Right atrium auricular region (tissue), 2 donors: ENCODE measurements around the gene ADIPOQ. TPM values are rescaled to one million over a fixed set of nuclear protein-coding genes. Genes with fewer than 3 reads are reported as not detected.

Source experiments
- DNase-seq: peaks from one replicate; pipeline ENCODE4 v3.0.0-alpha.2; 2019; ENCODE audit warnings: low spot score
- H3K27ac ChIP-seq, 2 donors: fragments of 200-600 bp; sonication (generic); 1 replicate in 1 of 2; 2 replicates in 1 of 2; pipeline ENCODE4 v1.5.1; 2016 to 2019
- H3K27me3 ChIP-seq, 2 donors: fragments of 200-600 bp; sonication (generic); one replicate each; pipeline versions ENCODE4 v1.5.1 to v1.6.0; 2017 to 2019
- H3K36me3 ChIP-seq: fragments of 200-600 bp; sonication (generic); one replicate; pipeline ENCODE4 v1.5.1; 2016
- H3K4me1 ChIP-seq, 2 donors: fragments of 200-600 bp; sonication (generic); one replicate each; pipeline versions ENCODE4 v1.5.1 to v1.6.0; 2017 to 2019
- H3K4me3 ChIP-seq, 2 donors: fragments of 200-600 bp; sonication (generic); 1 replicate in 1 of 2; 2 replicates in 1 of 2; pipeline ENCODE4 v1.5.1; 2017 to 2019; ENCODE audit warnings: mild to moderate bottlenecking in 1 of 2, moderate library complexity in 1 of 2
- H3K9me3 ChIP-seq, 2 donors: fragments of 200-600 bp; sonication (generic); one replicate each; pipeline ENCODE4 v1.5.1; 2019
- total RNA-seq, 2 donors: library from RNA; depleted of rRNA; stranded (reverse); fragments of >200 nt; gene quantifications; one replicate each; pipeline ENCODE4 v1.1.0, GENCODE V29; 2016
- TF ChIP-seq, protein P1 (sequence below), 2 donors: fragments of 200-600 bp; sonication (generic); IDR thresholded peaks; one replicate each; pipeline ENCODE4 v1.5.1; 2019; ENCODE audit warnings: antibody characterized with exemption in 2 of 2

The ADIPOQ gene
- total RNA-seq, 2 donors from 2014 or later = 2.4 to 19.1 TPM

DNA sequence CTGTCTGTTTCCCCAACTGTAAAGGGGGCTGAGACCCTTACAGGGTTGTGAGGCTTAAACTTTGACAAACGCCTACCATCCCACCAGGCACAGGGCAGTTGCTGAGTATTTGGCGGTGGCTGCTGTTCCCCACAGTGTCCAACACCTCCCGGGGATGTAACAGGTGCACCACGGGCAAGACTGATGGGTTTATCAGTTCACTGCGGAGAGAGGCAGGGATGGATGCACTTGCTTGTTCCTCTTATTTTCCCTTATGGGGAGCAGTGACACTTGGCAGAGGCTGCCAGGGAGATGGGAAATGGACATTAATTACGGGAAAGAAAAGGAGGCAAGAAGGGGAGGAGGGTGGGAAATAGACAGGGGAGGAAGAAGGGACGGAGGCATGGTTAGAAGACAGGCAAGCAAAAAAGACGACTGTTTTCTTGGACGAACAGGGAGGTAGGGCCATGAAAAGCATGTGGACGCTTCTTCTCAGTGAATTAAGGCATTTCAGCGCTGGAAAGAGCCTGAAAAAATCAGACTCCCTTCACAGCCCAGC is 16.6 kb upstream of the ADIPOQ start:
- H3K4me1 ChIP-seq = peaks cover 0 to 25% of the 10 kb centered on the region in 2 donors
- no peaks in the 10 kb centered on the region for H3K36me3 ChIP-seq
- H3K27me3 ChIP-seq = peaks cover 6 to 12% of the 10 kb centered on the region in 2 donors
- no peaks in the 10 kb centered on the region for H3K9me3 ChIP-seq
- DNase-seq = no peak
- TF ChIP-seq, protein P1, sequence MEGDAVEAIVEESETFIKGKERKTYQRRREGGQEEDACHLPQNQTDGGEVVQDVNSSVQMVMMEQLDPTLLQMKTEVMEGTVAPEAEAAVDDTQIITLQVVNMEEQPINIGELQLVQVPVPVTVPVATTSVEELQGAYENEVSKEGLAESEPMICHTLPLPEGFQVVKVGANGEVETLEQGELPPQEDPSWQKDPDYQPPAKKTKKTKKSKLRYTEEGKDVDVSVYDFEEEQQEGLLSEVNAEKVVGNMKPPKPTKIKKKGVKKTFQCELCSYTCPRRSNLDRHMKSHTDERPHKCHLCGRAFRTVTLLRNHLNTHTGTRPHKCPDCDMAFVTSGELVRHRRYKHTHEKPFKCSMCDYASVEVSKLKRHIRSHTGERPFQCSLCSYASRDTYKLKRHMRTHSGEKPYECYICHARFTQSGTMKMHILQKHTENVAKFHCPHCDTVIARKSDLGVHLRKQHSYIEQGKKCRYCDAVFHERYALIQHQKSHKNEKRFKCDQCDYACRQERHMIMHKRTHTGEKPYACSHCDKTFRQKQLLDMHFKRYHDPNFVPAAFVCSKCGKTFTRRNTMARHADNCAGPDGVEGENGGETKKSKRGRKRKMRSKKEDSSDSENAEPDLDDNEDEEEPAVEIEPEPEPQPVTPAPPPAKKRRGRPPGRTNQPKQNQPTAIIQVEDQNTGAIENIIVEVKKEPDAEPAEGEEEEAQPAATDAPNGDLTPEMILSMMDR (IDR thresholded peaks at IDR 0.05) = no peak
- no peak overlapping the region for H3K27ac ChIP-seq
- no peak overlapping the region for H3K4me3 ChIP-seq

DNA sequence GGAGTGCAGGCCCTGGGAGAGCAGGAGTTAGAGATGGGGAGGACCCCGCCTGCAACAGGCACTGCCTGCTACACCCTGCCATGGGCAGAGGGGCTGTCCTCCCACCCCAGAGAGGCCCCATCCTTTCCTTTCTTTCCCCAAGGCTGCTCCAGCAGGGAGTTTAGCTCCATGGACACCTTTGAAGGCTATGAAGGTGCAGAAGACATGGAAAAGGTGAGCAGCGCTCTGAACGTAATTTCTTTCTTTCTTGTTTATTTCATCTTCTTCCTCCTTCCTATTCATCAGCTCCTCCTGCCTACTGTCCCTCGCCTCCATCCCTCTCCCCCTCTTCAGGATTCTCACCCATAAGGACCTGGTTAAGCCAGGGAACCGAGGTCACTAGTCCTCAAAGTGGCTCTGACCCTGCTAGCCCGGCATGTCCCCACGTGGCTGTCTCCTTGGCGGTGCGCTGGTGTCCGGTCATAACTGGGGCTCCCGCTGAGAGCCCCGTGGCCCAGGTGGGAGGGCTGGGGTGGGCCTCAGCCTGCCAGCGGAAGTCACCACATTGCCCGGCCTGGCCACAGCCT is 16.0 kb upstream of the ADIPOQ start:
- no peak for DNase-seq
- H3K36me3 ChIP-seq = no peaks in the 10 kb centered on the region
- peaks cover 6 to 12% of the 10 kb centered on the region in 2 donors for H3K27me3 ChIP-seq
- no peaks in the 10 kb centered on the region for H3K9me3 ChIP-seq
- H3K4me3 ChIP-seq = peak overlapping the region; percentile 53 to 73
- no peak overlapping the region for H3K27ac ChIP-seq
- TF ChIP-seq, protein P1 (IDR thresholded peaks at IDR 0.05) = no peak
- peaks cover 0 to 25% of the 10 kb centered on the region in 2 donors for H3K4me1 ChIP-seq

DNA sequence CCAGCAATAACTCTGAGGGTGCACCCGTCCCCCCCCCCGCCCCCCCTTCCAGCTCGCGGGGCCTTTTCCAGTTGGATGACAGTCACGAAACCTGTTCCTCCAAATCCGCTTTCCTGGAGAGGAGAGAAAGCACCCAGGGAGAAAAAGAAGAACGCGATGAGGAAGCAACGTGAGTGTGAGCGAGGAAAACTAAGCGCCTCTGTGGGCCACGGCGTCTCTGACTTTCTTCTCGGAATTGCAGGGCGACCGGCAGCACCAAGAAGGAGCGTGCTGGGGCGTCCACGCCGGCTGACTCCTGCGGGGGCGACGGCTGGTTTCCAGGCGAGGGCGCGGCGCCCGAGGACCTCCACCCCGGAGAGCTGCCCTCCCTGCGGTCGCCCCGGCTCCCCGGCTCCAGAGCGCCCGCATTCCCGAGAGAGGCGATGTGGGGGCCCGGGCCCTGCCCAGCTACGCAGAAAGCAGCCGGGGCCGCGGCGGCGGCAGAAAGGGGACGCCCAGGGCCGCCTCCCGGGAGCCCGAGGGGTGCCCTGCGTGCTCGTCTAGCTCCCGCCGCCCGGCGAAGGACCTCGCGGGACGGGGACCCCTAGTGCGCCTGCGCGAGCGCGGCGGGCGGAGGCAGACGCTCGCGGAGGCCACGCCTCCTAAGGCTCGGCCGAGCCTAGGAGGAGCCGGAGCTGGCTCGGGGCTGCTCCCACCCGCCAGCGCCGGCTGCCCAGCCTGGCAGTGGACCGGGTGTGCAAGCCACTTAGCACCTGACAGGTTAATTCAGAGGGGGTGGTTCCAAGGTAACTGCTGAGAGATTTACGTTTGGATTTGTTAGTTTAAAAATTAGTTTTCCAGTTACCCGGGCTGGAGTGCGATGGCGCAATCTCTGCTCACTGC is 15.3 kb upstream of the ADIPOQ start:
- H3K4me1 ChIP-seq = peaks cover 0 to 25% of the 10 kb centered on the region in 2 donors
- peaks cover 6 to 12% of the 10 kb centered on the region in 2 donors for H3K27me3 ChIP-seq
- TF ChIP-seq, protein P1 (IDR thresholded peaks at IDR 0.05) = no peak
- no peaks in the 10 kb centered on the region for H3K9me3 ChIP-seq
- H3K27ac ChIP-seq = peak overlapping the region; percentile 62 to 71
- no peak for DNase-seq
- peak overlapping the region; percentile 53 to 73 for H3K4me3 ChIP-seq
- no peaks in the 10 kb centered on the region for H3K36me3 ChIP-seq

DNA sequence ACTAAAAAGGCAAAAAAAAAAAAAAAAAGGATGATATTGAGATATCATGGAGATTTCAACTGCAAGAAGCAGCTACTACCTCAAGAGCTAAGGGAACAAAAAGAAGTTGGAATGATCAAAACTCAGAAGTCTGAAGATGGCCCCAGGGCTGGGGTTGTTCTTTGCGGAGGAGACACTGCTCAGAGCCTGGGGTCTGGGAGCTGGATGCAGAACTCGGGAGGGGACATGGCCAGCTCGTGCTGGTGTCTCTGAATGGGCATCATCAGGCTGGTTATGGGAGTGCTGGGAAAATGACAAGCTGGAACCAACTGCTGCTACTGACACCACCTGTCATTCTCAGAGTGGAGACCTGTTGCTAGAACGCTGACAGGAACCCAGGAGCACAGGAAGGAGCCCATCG is 14.2 kb upstream of the ADIPOQ start:
- Histone ChIP-seq H3K4me1 (peaks cover 0 to 25% of the 10 kb centered on the region in 2 donors), H3K27ac (no peak overlapping the region), H3K4me3 (no peak overlapping the region), H3K9me3 (no peaks in the 10 kb centered on the region), H3K36me3 (no peaks in the 10 kb centered on the region), H3K27me3 (peaks cover 6 to 12% of the 10 kb centered on the region in 2 donors)
- TF ChIP-seq, protein P1 (IDR thresholded peaks at IDR 0.05) = no peak
- no peak for DNase-seq

DNA sequence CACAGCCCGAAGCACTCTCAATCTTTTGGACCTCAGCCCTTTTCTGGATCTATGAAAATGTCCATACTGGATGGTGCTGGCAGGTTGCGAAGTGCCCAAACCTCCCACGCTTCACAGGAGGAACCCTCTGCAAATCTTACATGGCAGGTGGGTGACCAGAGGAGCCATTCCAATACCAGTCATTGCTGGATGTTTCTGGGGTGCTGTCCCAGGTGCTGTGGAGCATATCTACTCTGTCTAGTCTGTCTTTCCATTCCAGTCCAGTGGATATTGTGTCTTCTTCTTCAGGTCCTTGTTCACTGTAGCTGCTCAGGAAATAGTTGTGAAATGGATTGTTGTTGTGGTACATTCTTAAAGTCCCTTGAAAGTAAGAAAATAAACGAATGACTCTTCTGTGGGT is 10.7 kb upstream of the ADIPOQ start:
- TF ChIP-seq, protein P1 (IDR thresholded peaks at IDR 0.05) = no peak
- Histone ChIP-seq H3K4me1 (peaks cover 0 to 7% of the 10 kb centered on the region in 2 donors), H3K4me3 (no peak overlapping the region), H3K9me3 (no peaks in the 10 kb centered on the region), H3K27me3 (peaks cover 6 to 12% of the 10 kb centered on the region in 2 donors), H3K27ac (no peak overlapping the region), H3K36me3 (no peaks in the 10 kb centered on the region)
- DNase-seq = no peak
